Endothelial cell of umbilical vein (primary cell): Measurements from ENCODE around the gene TRABD. TPM values are rescaled to one million over a fixed set of nuclear protein-coding genes. Genes with fewer than 3 reads are reported as not detected.
A peak's percentile ranks its signal among the peaks of the same experiment; 100 is the strongest.

Experiments used
- BruUV-seq: library from RNA; stranded (reverse); fragments of 400-500 nt; replicated peaks from 2 replicates; lab custom pipeline; 2021; lab: Mats Ljungman, UMichigan
- CTCF ChIA-PET: fragments of 300-600, 350-600 bp; sonication (Branson Sonifier 250); formaldehyde crosslinking; loops from one replicate; lab custom pipeline; 2021; ENCODE audit warnings: antibody characterized with exemption, inconsistent platforms; lab: Charles Lee
- POLR2A ChIA-PET: fragments of 300-600, 350-600 bp; sonication (Branson Sonifier 250); formaldehyde crosslinking; loops from one replicate; lab custom pipeline; 2021; ENCODE audit warnings: antibody characterized with exemption, inconsistent platforms; lab: Charles Lee
- DNase-seq: peaks from one replicate; pipeline ENCODE4 v3.0.0-alpha.2; 2011; ENCODE audit warnings: low read depth, low spot score
- FAIRE-seq: peaks from 2 replicates; lab custom pipeline; 2011; peaks lifted over from hg19 to GRCh38; lab: Jason Lieb, UNC
- H2AFZ ChIP-seq: 2 replicates; pipeline ENCODE4 v1.6.0; 2012; ENCODE audit warnings: low read depth, low read length, control low read depth, inconsistent platforms
- H3K27ac ChIP-seq: 2 replicates; pipeline ENCODE4 v1.5.1; 2011; ENCODE audit warnings: low read depth, mild to moderate bottlenecking, control low read depth, low read length, moderate library complexity; ENCODE audit not compliant: insufficient read depth
- H3K27me3 ChIP-seq, 2 experiments: 2 replicates each; pipeline versions ENCODE4 v1.6.0 to v1.6.1; 2011; ENCODE audit warnings: low read length in 2 of 2, mixed read lengths in 1 of 2; ENCODE audit not compliant: control insufficient read depth in 2 of 2, insufficient read depth in 2 of 2
- H3K36me3 ChIP-seq, 2 experiments: 2 replicates in 1 of 2; 3 replicates in 1 of 2; pipeline ENCODE4 v1.5.1; 2011; ENCODE audit warnings: low read length in 2 of 2, mild to moderate bottlenecking in 1 of 2, moderate library complexity in 1 of 2; ENCODE audit not compliant: control insufficient read depth in 2 of 2, insufficient read depth in 2 of 2; ENCODE audit errors: extremely low read depth in 1 of 2
- H3K4me1 ChIP-seq: 3 replicates; pipeline ENCODE4 v1.5.1; 2011; ENCODE audit warnings: mild to moderate bottlenecking, low read length; ENCODE audit not compliant: control insufficient read depth, insufficient read depth; ENCODE audit errors: extremely low read depth
- H3K4me2 ChIP-seq: 2 replicates; pipeline ENCODE4 v1.6.1; 2011; ENCODE audit warnings: low read length, control low read depth, mixed read lengths; ENCODE audit not compliant: insufficient read depth
- H3K4me3 ChIP-seq, 3 experiments: fragments of 200-600 bp in 1 of 3; sonication (generic), shearing (Covaris generic) in 1 of 3; replicated peaks in 1 of 3; 2 replicates each; pipeline ENCODE4 v1.5.1; 2011 to 2016; ENCODE audit warnings: control low read depth in 3 of 3, low read length in 3 of 3, mild to moderate bottlenecking in 2 of 3, inconsistent platforms in 1 of 3, low read depth in 1 of 3, moderate library complexity in 1 of 3; ENCODE audit not compliant: insufficient read depth in 1 of 3
- H3K79me2 ChIP-seq: 2 replicates; pipeline ENCODE4 v1.6.0; 2012; ENCODE audit warnings: low read length, inconsistent platforms; ENCODE audit not compliant: control insufficient read depth, insufficient read depth
- H3K9ac ChIP-seq: replicated peaks from 2 replicates; pipeline ENCODE3; 2011; ENCODE audit warnings: low read length, control low read depth; ENCODE audit not compliant: insufficient read depth; ENCODE audit errors: extremely low read depth
- H3K9me1 ChIP-seq: replicated peaks from 3 replicates; pipeline ENCODE4 v1.6.0; 2011; ENCODE audit warnings: mild to moderate bottlenecking, low read length; ENCODE audit not compliant: control insufficient read depth, insufficient read depth; ENCODE audit errors: extremely low read depth
- H3K9me3 ChIP-seq: replicated peaks from 2 replicates; pipeline ENCODE4 v1.5.1; 2012; ENCODE audit warnings: low read length, inconsistent platforms; ENCODE audit not compliant: control insufficient read depth, insufficient read depth
- H4K20me1 ChIP-seq: replicated peaks from 2 replicates; pipeline ENCODE3; 2011; ENCODE audit warnings: mild to moderate bottlenecking, low read length; ENCODE audit not compliant: control insufficient read depth, insufficient read depth; ENCODE audit errors: extremely low read depth
- GATA2 ChIP-seq: IDR thresholded peaks from 2 replicates; pipeline ENCODE4 v1.7.0; 2011; ENCODE audit warnings: low read depth, mild to moderate bottlenecking, moderate library complexity, mixed read lengths, low read length; ENCODE audit not compliant: insufficient read length, insufficient read depth
- JUN ChIP-seq: IDR thresholded peaks from 2 replicates; pipeline ENCODE4 v1.6.1; 2011; ENCODE audit warnings: borderline replicate concordance, low read depth; ENCODE audit not compliant: insufficient read length, insufficient read depth
- POLR2A ChIP-seq: IDR thresholded peaks from 2 replicates; pipeline ENCODE4 v1.6.1; 2012; ENCODE audit warnings: low read depth, mild to moderate bottlenecking, control low read depth, low read length
- dilution Hi-C: fragments of 300-500 bp; cut with MboI; formaldehyde crosslinking; loops from one replicate; pipeline ENCODE4 v1.15.0; 2019; ENCODE audit warnings: low sequenced_read_pairs; ENCODE audit not compliant: extremely low pct_ligation_motif_present
- intact Hi-C: fragments of 100-400 bp; cut with micrococcal nuclease; formaldehyde crosslinking; loops from one replicate; pipeline ENCODE4 v1.10.0; 2022
- polyA plus RNA-seq, 4 experiments: library from polyadenylated mRNA; depleted of rRNA in 3 of 4; stranded (reverse) in 3 of 4; unstranded in 1 of 4; fragments of >200 nt; gene quantifications; 2 replicates each; pipeline versions ENCODE4 v1.2.1 to v1.2.3, GENCODE V29; 2011 to 2012; ENCODE audit warnings: missing spikeins in 1 of 4
- total RNA-seq: library from RNA; stranded (reverse); gene quantifications from 2 replicates; pipeline ENCODE4 v1.2.3, GENCODE V29; 2021
- TF ChIP-seq, protein P1 (sequence below), 2 donors: IDR thresholded peaks; 1 replicate in 1 of 2; 2 replicates in 1 of 2; pipeline ENCODE4 v1.5.1; 2011; ENCODE audit warnings: low read length in 2 of 2, mild to moderate bottlenecking in 2 of 2, moderate library complexity in 2 of 2, control low read depth in 1 of 2, inconsistent platforms in 1 of 2, low read depth in 1 of 2; ENCODE audit not compliant: insufficient read depth in 1 of 2; ENCODE audit errors: extremely low read depth in 1 of 2
- TF ChIP-seq, protein P2 (sequence below): IDR thresholded peaks from 2 replicates; pipeline ENCODE4 v1.6.1; 2011; ENCODE audit not compliant: insufficient read depth, insufficient read length

The TRABD gene
- total and polyA plus RNA-seq, 2 donors (not counting 3 experiments of a cell fraction or from before 2014, with no cell fraction given), result 46.8 to 48.4 TPM

DNA sequence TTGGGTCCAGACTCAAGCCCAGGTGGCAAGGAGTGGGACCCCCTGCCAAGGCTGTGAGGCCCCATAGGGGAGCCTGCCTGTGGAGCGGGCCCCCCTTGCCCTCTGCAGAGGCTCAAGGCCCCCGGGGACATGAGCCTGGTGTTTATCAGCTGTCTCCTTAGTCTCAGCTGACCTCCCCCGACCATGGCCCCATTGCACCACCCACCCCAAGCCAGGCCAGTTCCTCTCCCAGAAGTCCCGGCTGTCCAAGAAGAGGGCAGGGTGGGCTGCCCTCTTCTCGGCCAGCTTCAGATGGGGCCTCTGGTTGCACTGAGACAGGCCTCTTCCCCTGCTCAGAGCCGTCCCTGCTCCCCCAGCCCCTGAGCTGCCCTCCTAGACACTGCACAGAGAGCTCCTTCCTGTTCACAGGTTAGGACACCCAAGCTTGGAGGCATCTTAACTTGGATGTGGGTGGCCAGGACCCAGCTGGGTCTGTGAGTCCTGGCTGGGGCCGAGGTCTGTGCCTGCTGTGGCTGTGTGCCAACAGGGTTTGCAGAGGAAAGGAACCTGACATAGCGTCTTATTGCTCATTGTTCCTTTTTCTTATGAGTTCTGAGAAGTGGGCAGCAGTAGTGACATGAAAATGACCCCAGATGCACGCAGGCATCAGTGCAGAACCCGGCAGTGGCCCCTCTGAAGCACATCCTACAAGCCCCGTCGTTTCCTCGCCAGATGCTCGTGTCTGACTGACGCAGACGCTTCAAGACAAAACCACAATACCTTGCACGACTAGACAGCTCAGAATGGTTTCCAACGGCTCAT lies 5.4 kb downstream of the TRABD start:
- Histone ChIP-seq H2AFZ (no peak overlapping the region), H3K79me2 (peaks cover 69% of the 10 kb centered on the region), H3K27ac (peak overlapping the region; percentile 19), H3K4me2 (no peak overlapping the region), H3K9me1 (no peaks in the 10 kb centered on the region), H3K9ac (peak overlapping the region; percentile 30), H3K4me3 (no peak overlapping the region), H3K36me3 (peaks cover 8 to 11% of the 10 kb centered on the region in 2 experiments), H3K4me1 (peaks cover 27% of the 10 kb centered on the region), H3K9me3 (no peaks in the 10 kb centered on the region), H3K27me3 (no peaks in the 10 kb centered on the region), H4K20me1 (no peaks in the 10 kb centered on the region)
- no TSS peak for BruUV-seq
- DNase-seq, result no peak
- ChIA-PET POLR2A (interaction anchor here (0.7 kb wide), 1 partner anchor 42 kb away, joined by 3 read pairs; no protein-coding TSS in a partner anchor), CTCF (interaction anchor here (0.7 to 2.2 kb wide), 6 partner anchors 8 to 47 kb away, joined by 3 to 19 read pairs (median 3); no protein-coding TSS in a partner anchor)
- TF ChIP-seq POLR2A (no peak), GATA2 (no peak), JUN (no peak)
- TF ChIP-seq, protein P1, sequence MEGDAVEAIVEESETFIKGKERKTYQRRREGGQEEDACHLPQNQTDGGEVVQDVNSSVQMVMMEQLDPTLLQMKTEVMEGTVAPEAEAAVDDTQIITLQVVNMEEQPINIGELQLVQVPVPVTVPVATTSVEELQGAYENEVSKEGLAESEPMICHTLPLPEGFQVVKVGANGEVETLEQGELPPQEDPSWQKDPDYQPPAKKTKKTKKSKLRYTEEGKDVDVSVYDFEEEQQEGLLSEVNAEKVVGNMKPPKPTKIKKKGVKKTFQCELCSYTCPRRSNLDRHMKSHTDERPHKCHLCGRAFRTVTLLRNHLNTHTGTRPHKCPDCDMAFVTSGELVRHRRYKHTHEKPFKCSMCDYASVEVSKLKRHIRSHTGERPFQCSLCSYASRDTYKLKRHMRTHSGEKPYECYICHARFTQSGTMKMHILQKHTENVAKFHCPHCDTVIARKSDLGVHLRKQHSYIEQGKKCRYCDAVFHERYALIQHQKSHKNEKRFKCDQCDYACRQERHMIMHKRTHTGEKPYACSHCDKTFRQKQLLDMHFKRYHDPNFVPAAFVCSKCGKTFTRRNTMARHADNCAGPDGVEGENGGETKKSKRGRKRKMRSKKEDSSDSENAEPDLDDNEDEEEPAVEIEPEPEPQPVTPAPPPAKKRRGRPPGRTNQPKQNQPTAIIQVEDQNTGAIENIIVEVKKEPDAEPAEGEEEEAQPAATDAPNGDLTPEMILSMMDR (IDR thresholded peaks at IDR 0.05; ENCODE audit: extremely low read depth in 1 of 2, insufficient read depth in 1 of 2, low read depth in 1 of 2, low read length in 2 of 2), result no peak
- TF ChIP-seq, protein P2, sequence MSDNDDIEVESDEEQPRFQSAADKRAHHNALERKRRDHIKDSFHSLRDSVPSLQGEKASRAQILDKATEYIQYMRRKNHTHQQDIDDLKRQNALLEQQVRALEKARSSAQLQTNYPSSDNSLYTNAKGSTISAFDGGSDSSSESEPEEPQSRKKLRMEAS, result no peak
- intact Hi-C loops, result loop anchor here (5.0 kb wide), 1 partner anchor 79 kb away; no protein-coding TSS in a partner anchor
- no peak for FAIRE-seq
- dilution Hi-C loops, result no loop called here
